ENCODE results near the gene ASB3. TPM values are rescaled to one million over a fixed set of nuclear protein-coding genes. Genes with fewer than 3 reads are reported as not detected.

ASB3 gene
- total and polyA plus RNA-seq, 9 of the 15 experiments (the other 6 are each of a cell fraction or from before 2014, with no cell fraction given) = 13.6 to 35.3 (median 18.7) TPM

DNA sequence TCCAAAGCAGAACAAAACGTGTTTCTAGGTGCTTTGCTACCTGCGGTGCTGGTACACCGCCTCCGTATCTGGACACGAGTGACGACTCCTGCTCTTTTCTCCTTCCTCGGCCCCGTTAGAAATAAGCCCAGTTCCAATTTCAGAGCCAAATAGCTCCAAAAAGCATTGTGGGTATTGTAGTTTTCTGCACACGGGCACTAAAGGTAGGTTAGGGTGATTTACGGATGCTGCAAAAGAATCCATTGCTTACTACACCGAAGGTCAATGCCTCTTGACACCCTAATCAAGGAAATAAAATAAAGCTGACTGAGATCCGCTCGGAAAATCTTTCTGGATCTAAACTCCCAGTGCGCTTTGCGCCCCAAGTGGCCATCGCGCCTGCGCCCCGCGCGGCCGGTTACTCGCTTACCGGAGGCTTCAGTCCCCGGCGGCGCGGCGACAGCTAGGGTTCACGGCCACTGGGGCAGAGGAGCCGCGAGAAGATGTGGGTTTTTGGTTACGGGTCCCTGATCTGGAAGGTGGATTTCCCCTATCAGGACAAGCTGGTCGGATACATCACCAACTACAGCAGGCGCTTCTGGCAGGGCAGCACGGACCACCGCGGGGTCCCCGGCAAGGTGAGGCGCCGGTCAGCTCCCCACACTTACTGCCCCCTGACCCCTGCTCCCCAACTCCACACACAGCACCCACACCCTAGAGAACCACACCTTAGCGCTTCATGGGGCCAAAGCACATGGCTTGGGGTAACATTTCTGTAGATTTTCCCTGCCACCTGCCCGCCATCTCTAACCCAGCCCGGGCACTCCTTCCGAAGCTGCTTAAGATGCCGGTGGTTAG, 19.1 kb downstream of the ASB3 start, which contains the start of gene CHAC2 (continued):
- TF ChIP-seq ZNF707 (CRISPR knock-in tag; conservative IDR thresholded peaks at IDR 0.05) = no peak
- no peak for TF ChIP-seq E2F3 (CRISPR knock-in tag; IDR thresholded peaks at IDR 0.05)
- TF ChIP-seq, protein P1, sequence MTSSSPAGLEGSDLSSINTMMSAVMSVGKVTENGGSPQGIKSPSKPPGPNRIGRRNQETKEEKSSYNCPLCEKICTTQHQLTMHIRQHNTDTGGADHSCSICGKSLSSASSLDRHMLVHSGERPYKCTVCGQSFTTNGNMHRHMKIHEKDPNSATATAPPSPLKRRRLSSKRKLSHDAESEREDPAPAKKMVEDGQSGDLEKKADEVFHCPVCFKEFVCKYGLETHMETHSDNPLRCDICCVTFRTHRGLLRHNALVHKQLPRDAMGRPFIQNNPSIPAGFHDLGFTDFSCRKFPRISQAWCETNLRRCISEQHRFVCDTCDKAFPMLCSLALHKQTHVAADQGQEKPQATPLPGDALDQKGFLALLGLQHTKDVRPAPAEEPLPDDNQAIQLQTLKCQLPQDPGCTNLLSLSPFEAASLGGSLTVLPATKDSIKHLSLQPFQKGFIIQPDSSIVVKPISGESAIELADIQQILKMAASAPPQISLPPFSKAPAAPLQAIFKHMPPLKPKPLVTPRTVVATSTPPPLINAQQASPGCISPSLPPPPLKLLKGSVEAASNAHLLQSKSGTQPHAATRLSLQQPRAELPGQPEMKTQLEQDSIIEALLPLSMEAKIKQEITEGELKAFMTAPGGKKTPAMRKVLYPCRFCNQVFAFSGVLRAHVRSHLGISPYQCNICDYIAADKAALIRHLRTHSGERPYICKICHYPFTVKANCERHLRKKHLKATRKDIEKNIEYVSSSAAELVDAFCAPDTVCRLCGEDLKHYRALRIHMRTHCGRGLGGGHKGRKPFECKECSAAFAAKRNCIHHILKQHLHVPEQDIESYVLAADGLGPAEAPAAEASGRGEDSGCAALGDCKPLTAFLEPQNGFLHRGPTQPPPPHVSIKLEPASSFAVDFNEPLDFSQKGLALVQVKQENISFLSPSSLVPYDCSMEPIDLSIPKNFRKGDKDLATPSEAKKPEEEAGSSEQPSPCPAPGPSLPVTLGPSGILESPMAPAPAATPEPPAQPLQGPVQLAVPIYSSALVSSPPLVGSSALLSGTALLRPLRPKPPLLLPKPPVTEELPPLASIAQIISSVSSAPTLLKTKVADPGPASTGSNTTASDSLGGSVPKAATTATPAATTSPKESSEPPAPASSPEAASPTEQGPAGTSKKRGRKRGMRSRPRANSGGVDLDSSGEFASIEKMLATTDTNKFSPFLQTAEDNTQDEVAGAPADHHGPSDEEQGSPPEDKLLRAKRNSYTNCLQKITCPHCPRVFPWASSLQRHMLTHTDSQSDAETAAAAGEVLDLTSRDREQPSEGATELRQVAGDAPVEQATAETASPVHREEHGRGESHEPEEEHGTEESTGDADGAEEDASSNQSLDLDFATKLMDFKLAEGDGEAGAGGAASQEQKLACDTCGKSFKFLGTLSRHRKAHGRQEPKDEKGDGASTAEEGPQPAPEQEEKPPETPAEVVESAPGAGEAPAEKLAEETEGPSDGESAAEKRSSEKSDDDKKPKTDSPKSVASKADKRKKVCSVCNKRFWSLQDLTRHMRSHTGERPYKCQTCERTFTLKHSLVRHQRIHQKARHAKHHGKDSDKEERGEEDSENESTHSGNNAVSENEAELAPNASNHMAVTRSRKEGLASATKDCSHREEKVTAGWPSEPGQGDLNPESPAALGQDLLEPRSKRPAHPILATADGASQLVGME (CRISPR knock-in tag; IDR thresholded peaks at IDR 0.05) = no peak
- TF ChIP-seq ZNF75A (CRISPR knock-in tag; IDR thresholded peaks at IDR 0.05) = no peak
- TF ChIP-seq, protein P2, sequence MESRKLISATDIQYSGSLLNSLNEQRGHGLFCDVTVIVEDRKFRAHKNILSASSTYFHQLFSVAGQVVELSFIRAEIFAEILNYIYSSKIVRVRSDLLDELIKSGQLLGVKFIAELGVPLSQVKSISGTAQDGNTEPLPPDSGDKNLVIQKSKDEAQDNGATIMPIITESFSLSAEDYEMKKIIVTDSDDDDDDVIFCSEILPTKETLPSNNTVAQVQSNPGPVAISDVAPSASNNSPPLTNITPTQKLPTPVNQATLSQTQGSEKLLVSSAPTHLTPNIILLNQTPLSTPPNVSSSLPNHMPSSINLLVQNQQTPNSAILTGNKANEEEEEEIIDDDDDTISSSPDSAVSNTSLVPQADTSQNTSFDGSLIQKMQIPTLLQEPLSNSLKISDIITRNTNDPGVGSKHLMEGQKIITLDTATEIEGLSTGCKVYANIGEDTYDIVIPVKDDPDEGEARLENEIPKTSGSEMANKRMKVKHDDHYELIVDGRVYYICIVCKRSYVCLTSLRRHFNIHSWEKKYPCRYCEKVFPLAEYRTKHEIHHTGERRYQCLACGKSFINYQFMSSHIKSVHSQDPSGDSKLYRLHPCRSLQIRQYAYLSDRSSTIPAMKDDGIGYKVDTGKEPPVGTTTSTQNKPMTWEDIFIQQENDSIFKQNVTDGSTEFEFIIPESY (CRISPR knock-in tag; IDR thresholded peaks at IDR 0.05) = no peak
- TF ChIP-seq MEF2D (tag; conservative IDR thresholded peaks at IDR 0.05; ENCODE audit: low read depth) = no peak
- no peak for TF ChIP-seq GTF2E2 (tag; IDR thresholded peaks at IDR 0.05)
- TF ChIP-seq, protein P3, sequence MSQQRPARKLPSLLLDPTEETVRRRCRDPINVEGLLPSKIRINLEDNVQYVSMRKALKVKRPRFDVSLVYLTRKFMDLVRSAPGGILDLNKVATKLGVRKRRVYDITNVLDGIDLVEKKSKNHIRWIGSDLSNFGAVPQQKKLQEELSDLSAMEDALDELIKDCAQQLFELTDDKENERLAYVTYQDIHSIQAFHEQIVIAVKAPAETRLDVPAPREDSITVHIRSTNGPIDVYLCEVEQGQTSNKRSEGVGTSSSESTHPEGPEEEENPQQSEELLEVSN (IDR thresholded peaks at IDR 0.05; ENCODE audit: borderline replicate concordance in 1 of 2, extremely low read depth in 1 of 2, insufficient read depth in 1 of 2, insufficient read length in 1 of 2, low read depth in 1 of 2, low read length in 1 of 2, poor library complexity in 1 of 2, severe bottlenecking in 1 of 2) = peak in 1 of 2 experiments; percentile 2
- TF ChIP-seq TBL1XR1 (IDR thresholded peaks at IDR 0.05; ENCODE audit: low read length in 2 of 2) = 0 out of 4 replicates have a peak, but pooled peaks of 1 of the 2 experiments have one; percentile 0
- TF ChIP-seq NFE2 (IDR thresholded peaks at IDR 0.05; ENCODE audit: low read depth) = no peak
- TF ChIP-seq, protein P4, sequence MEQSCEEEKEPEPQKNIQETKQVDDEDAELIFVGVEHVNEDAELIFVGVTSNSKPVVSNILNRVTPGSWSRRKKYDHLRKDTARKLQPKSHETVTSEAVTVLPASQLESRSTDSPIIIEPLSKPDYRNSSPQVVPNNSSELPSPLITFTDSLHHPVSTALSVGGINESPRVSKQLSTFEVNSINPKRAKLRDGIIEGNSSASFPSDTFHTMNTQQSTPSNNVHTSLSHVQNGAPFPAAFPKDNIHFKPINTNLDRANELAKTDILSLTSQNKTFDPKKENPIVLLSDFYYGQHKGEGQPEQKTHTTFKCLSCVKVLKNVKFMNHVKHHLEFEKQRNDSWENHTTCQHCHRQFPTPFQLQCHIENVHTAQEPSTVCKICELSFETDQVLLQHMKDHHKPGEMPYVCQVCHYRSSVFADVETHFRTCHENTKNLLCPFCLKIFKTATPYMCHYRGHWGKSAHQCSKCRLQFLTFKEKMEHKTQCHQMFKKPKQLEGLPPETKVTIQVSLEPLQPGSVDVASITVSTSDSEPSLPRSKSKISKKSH (CRISPR knock-in tag; IDR thresholded peaks at IDR 0.05) = no peak
- TF ChIP-seq TFAM (CRISPR knock-in tag; conservative IDR thresholded peaks at IDR 0.05) = no peak
- TF ChIP-seq, protein P5, sequence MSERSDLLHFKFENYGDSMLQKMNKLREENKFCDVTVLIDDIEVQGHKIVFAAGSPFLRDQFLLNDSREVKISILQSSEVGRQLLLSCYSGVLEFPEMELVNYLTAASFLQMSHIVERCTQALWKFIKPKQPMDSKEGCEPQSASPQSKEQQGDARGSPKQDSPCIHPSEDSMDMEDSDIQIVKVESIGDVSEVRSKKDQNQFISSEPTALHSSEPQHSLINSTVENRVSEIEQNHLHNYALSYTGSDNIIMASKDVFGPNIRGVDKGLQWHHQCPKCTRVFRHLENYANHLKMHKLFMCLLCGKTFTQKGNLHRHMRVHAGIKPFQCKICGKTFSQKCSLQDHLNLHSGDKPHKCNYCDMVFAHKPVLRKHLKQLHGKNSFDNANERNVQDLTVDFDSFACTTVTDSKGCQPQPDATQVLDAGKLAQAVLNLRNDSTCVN (CRISPR knock-in tag; IDR thresholded peaks at IDR 0.05) = no peak
- no peak for TF ChIP-seq RNF2 (IDR thresholded peaks at IDR 0.05)
- TF ChIP-seq GATAD2A (IDR thresholded peaks at IDR 0.05) = no peak
